Measurements from ENCODE around the gene KANK2.
"Not testable (repeated sequence)": the region's sequence is repeated elsewhere in the genome, so short reads cannot be mapped to it uniquely, and the experiment has no call there.

KANK2 gene

DNA sequence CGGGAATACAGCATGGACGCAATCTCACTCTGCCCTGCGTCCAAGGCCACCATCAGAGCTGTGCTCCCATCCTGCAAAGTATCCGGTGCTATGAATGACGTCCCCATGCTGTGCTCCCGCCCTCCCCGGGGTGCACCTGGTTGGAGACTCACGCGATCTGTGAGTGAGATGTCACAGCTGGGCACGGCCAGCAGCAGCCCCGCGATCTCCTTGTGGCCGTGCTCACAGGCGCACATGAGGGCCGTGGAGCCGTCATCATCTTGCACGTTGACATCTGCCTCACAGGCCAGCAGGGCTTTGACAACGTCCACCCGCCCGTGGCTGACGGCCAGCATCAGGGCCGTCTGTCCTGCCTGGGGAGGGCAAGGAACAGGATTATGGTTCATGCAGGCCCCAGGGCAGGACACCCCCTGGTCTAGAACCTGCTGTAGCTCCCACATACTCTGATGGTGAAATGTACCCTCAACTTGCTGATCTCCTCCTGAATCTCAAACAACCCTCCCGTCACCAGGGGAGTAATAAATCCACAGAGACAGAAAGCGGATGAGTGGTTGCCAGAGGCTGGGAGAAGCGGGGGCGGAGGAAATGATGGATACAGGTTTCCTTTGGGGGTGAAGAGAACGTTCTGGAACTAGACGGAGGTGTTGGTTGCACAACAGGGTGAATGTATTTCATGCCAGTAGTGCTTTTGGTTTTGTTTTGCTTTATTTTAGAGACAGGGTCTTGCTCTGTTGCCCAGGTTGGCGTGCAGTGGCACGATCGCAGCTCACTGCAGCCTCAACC, 27.3 kb downstream of the KANK2 start:
- no peak for DNase-seq

DNA sequence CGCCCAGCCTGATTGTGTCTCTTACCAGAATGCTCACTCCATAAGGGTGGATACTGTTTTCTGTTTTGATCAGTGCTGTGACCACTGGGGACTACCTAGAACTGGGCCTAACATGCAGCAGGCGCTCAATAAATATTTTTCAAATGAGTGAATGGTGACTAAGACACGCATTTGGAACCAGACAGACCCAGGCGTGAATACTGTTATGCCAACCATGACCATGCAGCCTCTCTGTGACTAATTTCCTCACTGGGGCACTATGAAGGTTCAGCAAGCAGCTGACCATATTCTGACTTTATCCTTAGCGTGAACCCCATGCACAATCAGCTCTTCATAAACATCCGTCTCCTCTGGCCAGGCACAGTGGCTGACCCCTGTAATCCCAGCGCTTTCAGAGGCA, 28.8 kb downstream of the KANK2 start:
- DNase-seq, result peak; percentile 85

DNA sequence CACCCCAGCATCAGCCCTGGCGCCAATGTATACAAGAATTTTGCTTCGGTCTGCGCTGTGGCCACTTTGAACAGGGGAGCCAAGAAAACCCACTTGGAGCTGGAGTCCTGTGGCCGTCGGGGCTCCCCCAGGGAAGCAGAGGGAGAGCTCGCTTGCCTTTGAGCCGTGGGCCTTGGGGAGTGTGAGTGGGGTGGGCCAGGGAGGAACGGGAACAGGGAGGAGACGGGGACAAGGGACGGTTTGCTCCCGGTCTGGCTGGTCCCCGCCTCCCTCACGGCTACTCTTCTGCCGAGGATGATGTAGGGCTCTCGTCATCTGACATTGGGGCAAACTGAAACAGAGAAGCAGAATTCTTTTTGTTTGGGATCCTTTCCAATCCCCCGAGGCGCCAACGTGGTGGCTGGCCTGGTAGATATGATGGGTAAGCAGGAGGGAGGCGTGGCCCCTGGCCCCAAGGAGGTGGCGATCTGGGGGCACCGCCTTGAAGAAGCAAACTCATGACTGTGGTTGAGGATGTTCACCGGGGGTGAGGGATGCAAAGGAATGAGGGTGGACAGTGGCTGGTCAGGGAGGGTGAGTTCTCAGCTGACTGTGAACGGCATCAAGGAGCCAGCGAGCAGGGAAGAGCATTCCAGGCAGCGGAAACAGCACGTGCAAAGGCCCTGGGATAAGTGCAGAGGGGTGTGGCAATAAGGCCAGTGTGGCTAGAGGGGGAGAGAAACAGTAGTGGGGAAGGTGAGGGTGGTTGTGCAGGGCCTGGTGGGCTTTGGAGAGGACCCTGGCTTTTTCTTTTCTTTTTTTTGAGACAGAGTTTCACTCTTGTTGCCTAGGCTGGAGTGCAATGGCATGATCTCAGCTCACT, 30.8 kb downstream of the KANK2 start:
- DNase-seq, result no peak

DNA sequence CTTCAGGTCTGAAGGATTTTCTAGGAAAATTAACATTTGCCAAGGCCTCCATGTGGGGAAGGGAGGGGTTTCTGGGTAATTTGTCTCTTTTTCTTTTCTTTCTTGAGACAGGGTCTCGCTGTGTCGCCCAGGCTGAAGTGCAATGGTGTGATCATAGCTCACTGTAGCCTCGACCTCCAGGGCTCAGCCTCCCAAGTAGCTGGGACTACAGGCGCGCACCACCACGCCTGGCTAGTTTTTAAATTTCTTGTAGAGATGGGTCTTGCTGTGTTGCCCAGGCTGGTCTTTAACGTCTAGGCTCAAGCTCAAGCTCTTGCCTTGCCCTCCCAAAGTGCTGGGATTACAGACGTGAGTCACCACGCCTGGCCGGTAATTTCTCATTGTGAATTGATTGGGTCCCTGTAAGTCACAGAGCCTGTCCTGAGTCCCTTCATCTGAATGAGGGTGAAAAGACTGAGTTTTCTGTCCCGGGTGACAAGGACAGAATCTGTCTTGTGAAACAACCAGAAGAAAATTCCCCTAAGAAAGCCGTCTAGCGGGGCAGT, 31.8 kb downstream of the KANK2 start:
- no peak for DNase-seq

DNA sequence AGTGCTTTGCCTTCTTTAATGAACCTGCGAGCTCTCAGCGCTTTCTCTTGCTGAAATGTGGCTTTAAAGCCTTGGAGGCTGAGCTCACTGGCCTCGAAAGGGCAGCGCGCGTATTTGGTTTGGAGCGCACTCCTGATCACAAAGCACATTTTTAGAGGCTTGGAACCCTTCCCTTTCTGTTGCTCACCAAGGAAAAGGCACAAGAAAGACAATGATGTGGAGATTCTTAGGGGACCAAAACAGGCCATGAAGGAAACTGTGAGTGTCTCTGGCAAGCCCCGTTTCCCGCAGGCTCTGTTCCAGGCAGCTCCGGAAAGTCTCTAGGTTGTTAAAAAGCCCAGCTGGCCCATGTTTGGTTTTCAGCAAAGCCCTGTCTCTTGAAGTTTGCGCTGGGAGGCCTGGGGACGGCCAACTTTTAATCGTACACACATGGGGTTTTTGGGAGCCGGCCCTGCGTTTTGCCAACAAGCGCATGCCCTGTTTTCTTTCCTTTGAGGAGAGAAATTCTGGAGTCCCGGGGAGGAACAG, 32.4 kb downstream of the KANK2 start:
- no peak for DNase-seq

DNA sequence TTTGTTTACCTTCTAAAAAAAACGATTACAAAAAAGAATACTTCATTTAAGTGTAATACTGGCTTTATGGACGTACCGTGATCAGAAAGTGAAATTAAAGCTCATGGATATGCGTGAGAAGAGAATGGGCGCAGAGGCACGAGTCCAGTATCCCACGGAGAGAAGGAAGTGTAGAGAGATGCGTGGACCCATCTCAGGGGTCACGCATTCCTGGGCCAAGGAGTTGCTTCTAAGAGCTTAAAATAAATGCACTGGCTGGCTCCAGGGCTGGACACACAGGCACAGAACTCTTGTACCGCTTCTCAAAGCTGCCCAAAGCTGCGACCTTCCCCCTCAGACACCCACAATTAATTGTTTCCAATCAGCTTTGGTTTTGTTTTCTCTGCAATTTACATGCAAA, 33.0 kb downstream of the KANK2 start:
- no peak for DNase-seq

DNA sequence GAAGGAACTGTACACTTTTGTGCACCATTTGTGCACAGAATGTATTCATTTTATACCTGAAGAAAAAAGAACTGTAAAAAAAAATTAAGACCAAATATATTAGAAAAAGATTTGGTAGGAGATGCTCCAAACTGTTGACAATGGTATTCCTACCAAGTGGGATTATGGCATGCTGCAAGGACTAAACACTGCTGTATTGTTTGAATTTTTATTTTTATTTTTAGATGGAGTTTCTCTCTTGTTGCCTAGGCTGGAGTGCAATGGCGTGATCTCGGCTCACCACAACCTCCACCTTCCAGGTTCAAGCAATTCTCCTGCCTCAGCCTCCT, 36.9 kb downstream of the KANK2 start:
- not testable (repeated sequence) for DNase-seq

DNA sequence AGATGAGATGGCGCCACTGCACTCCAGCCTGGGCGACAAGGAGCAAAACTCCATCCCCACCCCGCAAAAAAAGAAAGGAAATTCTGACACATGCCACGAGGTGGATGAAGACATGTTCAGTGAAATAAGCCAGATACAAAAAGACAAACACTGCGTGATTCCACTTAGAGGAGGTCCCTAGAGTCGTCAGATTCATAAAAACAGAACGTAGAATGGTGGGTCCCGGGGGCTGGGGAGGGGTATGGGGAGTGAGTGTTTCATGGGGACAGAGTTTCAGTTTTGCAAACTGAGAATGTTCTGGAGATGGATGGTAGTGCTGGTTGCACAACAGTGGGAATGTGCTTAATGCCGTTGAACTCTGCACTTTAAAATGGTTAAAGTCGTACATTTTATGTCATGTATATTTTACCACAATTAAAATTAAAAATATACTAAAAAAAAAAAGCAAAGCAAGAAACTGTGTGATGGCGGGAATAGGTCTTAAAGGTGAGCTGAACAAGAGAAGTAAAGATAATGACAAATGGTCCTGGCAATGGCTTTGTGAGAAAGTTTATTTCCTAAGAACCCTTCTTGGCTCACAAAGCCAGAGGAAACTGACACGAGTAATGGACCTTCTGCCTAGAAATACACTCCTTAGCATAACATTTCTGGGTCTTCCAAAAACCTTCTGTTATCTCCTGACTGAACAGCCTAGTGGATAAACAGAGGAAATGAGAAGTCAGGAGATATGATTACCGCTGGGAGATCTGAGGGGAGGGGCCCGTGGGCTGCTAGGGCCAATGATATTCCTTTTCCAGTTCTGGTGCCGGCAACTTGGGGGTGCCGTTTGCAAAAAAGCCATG, 37.5 kb downstream of the KANK2 start:
- DNase-seq, result peak; percentile 68

DNA sequence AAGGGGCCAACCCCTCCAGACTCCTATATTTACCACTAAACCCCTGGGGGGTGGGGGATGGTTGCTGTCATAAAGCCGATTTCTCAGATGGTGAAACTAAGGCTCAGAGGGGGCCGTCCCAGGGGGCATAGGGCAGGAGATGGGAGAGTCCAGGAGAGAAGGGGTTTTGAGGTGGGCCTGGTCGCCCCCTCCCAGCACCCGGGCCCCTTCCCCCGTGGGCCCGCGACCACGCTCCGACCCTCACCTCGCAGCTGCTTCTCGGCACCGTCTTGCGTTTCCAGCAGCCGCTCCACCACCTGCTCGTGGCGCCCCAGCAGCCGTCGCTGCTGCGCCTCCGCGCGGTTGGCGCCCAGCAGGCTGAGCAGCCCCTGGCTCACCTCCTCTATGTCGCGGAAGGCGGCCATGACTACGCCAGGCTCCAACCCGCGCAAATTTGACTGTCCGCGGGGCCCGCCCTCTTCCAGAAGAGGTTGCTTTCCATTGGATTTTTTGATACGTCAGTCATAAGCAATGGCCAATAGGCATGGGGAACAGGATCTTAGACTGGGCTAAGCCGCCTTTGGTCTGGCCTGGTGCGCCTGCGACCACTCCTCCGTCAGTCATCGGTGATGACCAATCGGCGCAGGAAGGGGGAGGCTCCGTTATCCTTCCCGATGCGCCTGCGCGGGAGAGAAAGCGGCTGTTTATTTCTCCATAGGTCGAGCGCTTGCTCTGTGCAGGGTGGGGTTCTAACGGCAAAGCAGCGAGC, 41.8 kb downstream of the KANK2 start, which contains the start of gene SPC24:
SPC24 (minus strand) TSS at position 410 of the 748 bp plus-strand sequence; CDS start at position 404, 6 bp downstream.
- peak; percentile 96 for DNase-seq

DNA sequence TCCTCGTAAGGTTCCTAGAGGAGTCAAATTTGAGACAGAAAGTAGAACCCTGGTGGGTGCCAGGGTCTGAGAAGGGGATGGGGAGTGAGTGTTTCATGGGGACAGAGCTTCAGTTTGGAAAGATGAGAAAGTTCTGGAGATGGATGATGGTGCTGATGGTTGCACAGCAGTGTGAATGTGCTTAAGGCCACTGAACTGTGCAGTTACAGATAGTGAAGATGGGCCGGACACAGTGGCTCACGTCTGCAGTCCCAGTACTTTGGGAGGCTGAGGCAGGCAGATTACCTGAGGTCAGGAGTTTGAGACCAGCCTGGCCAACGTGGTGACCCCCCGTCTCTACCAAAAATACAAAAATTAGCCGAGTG, 42.7 kb downstream of the KANK2 start:
- DNase-seq, result no peak

DNA sequence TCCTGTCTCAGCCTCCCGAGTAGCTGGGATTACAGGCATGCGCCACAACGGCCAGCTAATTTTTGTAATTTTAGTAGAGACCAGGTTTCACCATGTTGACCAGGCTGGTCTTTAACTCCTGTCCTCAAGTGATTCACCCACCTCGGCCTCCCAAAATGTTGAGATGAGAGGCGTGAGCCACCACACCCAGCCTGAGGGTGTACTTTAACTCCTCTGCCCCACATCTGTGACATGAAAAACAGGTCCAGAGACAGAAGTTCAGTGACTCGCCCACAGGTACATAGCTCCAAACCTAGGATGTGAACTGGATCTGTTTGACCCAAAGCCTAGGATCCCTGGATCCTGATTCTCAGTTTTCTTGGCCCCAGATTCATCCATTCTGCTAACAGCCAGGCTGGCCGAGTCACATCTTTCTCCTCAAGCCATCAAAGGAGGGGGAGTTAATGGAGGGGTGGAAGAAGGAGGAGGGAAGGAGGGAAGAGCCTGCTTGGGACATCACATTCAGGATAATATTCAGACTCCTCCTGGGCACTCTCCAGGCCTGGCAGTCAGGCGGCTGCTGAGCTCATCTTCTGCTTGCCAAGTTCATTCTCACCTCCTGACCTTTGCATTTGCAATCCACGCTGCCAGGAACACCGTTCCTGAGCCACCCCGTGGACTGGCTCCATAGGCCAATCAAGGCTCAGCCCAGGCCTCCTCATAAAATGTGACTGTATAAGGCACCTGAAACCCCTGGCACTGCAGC, 44.9 kb downstream of the KANK2 start:
- peak; percentile 79 for DNase-seq

DNA sequence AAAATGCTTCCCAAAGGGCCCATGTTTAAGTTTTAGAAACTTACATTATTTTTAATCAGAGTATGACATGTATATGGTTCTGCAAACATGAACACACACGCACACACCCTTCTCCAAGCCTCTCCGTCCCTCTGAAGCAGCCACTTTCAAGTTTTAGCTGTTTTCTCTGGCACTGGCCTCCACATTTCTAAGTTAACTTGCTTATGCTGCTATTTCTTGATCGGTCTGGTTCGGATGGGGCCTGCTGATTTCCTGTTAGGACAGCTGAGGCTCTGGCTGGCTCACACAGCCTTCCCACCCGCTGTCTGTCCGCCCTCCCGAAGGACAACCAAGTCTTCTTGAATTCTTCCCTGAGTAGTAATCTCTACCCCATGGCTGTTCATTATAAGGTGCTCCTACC, 46.2 kb downstream of the KANK2 start:
- no peak for DNase-seq

DNA sequence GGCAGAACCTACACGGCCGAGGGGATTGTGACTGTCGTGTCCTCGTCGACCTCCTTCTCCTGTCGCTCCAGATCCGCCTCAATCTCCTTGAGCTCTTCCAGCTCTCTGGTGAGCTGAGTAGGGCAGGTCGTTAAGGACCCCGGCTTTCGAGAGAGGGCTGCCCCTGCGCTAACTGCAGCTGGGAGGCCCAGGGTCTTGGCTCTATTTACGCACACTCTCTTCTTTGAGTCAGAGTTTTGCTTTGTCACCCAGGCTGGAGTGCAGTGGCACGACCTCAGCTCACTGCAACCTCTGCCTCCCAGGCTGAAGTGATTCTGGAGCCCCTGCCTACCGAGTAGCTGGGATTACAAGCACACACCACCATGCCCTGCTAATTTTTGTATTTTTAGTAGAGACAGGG, 49.3 kb downstream of the KANK2 start:
- no peak for DNase-seq

DNA sequence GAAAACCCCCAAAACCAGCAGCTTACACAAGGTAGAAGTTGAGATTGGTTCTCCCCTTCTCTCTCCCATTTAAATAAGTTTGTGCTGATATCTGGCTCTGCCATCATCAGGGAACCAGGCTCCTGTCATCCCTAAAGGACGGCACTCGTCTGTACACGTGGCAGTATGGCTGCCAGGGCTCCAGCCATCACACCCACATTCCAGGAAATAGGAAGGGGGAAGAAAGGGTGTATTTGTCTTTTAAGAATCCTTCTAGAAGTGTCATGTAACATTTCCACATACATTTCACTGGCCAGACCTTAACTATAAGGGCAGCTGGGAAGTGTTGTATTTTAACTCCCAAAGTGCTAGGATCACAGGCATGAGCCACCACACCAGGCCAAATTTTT, 51.8 kb downstream of the KANK2 start:
- no peak for DNase-seq

DNA sequence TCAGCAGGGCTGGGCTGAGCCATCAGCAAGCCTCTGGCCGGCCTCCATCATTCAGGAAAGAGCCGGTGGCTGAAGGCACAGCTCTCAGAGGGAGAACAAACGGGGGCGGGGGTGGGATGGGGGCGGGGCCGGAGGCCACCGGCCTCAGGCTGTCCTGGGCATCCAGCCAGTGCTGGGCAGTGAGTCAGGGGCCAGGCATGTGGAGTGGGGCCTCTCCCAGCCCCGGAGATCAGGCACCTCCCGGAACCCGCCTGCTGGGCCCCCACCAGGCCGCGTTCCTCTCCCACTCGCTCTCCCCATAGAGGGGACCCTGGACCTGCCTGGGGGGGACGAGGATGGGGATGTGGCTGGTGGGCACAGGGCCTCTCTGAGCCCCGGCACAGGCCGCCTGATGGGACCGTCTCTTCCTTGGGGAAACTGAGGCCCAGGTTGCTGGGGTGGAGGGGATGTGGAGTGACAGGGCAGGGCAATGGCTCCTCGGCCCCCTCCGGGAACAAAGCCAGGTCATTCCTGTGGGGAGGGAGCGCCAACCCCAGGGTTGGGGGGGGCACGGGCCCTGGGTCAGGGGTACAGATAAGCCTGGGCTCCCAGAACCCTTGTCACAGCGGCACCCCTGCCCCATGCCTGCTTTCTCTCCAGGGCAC, 54.7 kb downstream of the KANK2 start:
- DNase-seq, result peak; percentile 93

DNA sequence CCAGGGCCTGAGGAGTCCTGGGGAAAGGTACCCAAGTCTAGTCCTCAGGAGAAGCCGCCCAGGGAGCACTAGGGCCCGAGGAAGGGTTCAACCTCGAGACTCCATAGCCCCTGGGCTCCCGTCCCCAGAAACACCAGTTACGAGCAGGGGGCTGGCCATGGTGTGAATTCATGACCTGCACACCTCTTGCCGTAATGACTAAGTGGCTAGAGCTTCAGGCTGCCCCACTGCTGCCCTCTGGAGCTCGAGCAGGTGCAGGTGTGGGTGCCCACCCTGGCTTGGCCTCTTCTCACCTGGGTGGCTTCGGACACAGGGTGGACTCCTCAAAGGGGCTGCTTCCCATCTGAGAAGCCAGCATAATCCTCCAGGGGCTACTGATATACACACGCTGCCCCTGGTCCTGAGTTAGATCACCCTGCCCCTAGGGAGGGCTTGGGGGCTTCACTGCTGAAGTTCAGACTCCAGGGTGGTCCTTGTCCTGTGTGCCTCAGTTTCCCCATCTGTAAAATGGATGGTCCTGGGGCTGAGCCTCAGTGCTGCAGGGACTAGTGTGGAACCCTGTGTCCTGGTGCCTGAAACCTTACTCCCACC, 55.3 kb downstream of the KANK2 start:
- DNase-seq, result no peak

DNA sequence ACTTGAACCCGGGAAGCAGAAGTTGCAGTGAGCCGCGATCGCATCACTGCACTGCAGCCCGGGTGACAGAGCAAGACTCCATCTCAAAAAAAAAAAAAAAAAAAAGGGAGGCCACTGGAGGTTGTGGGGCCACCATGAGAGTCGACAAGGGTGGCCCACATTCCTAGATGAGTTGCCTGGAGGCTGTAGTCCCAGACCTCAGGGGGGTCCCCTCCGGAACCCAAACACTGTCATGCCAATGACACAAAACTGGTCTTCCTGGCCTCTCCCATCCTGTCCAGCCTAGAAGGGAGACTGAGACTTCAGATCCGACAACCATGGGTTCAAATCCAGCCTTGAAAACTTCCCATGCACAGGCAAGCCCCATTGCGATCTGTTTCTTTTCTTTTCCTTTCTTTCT, 56.4 kb downstream of the KANK2 start:
- DNase-seq, result no peak

DNA sequence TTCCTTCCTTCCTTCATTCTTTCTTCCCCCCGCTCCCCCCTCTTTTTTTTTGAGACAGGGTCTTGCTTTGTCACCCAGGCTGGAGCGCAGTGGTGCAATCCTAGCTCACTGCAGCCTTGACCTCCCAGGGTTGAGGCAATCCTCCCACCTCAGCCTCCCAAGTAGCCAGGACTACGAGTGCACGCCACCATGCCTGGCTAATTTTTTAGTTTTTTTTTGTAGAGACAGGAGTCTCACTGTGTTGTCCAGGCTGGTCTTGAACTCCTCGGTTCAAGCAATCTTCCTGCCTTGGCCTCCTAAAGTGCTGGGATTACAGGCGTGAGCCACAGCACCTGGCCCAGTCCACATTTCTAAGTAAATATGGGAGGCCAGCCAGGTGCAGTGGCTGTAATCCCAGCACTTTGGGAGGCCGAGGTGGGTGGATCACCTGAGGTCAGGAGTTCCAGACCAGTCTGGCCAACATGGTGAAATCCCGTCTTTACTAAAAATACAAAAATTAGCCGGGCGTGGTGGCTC, 57.3 kb downstream of the KANK2 start:
- DNase-seq, result not testable (repeated sequence)

DNA sequence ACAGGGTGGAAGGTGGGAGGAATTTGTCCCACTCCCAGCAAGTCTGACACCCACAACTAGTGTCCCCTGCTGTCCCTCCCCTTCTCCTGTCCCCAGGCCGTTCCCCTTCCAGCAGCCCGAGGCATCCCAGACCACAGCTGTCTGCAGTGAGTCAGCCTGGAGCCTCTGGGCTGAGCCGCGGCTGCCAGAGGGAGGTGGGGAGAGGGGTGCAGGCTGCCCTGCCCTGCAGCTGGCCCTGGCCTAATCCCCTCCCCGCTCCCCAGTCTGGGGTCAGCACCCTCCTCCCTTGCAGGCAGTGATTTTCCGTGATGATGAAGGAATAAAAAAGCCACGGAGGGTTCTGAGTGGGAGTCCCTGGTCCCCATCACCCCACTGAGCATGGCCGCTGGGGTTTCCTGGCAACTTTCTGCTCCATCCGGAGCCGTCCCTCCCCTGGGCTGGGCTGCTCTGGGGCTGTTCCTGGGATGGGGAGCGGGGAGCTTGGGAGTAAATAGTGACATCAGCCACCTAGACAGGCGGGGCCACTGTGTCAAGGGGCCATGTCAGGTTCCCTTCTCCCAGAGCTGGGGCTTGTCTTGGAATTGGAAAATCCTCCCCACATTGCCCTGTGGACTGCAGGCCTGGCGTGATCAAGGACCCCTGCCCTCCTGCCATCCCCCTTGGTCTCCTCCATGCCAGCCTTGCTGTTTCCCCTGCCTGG, 58.6 kb downstream of the KANK2 start:
- peak; percentile 79 for DNase-seq
